ENCODE data around the gene KRT73. TPM values are rescaled to one million over a fixed set of nuclear protein-coding genes. Genes with fewer than 3 reads are reported as not detected.

Gene KRT73
- total RNA-seq, 1 donor from 2014 or later: not detected

- DNase-seq (ENCODE audit: low spot score): no peak
- Mint-ChIP-seq H3K4me3 (ENCODE audit: unreplicated experiment) (no peak overlapping the region), H3K27ac (ENCODE audit: unreplicated experiment) (no peak overlapping the region), H3K36me3 (ENCODE audit: low read depth) (peaks cover 2% of the 10 kb centered on the region), H3K9me3 (ENCODE audit: low read depth) (no peaks in the 10 kb centered on the region), H3K4me1 (ENCODE audit: low read depth) (no peaks in the 10 kb centered on the region), H3K27me3 (ENCODE audit: low read depth) (peaks cover 72% of the 10 kb centered on the region)
- TF ChIP-seq CTCF (IDR thresholded peaks at IDR 0.05): no peak
Measured at GRCh38 chr12:52558781-52559445, 59.4 kb downstream of the KRT73 start.

Other genes starting within 250 kb of the KRT73 start
- gene KRT84, start 232.9 kb downstream of the KRT73 start, total RNA-seq: not detected in 3 replicates
- gene KRT82, start 212.2 kb downstream of the KRT73 start, total RNA-seq: not detected in 3 replicates
- not detected in 3 replicates for gene KRT75, start 184.2 kb downstream of the KRT73 start, total RNA-seq
- gene KRT6B, start 166.4 kb downstream of the KRT73 start, total RNA-seq: not detected in 3 replicates
- gene KRT6C, start 144.8 kb downstream of the KRT73 start, total RNA-seq: not detected in 3 replicates
- gene KRT6A, start 125.3 kb downstream of the KRT73 start, total RNA-seq: not detected in 3 replicates
- not detected in 3 replicates for gene KRT5, start 98.2 kb downstream of the KRT73 start, total RNA-seq
- not detected in 3 replicates for gene KRT71, start 65.4 kb downstream of the KRT73 start, total RNA-seq
- gene KRT74, start 44.7 kb downstream of the KRT73 start, total RNA-seq: not detected in 3 replicates
- not detected in 3 replicates for gene KRT72, start 17.1 kb downstream of the KRT73 start, total RNA-seq
- not detected in 3 replicates for gene KRT2, start 33.7 kb upstream of the KRT73 start, total RNA-seq
- gene KRT1, start 61.8 kb upstream of the KRT73 start, total RNA-seq: not detected in 3 replicates
- gene KRT77, start 85.0 kb upstream of the KRT73 start, total RNA-seq: not detected in 3 replicates
- not detected in 3 replicates for gene KRT76, start 158.8 kb upstream of the KRT73 start, total RNA-seq
- gene KRT3, start 177.6 kb upstream of the KRT73 start, total RNA-seq: not detected in 3 replicates
- 0.41 to 0.90 TPM in 2 of 3 replicates, not detected in the other for gene KRT4, start 195.6 kb upstream of the KRT73 start, total RNA-seq
- 0.10 to 0.31 TPM (median 0.19 TPM) in 3 replicates for gene KRT79, start 215.8 kb upstream of the KRT73 start, total RNA-seq
- gene KRT78, start 230.4 kb upstream of the KRT73 start, total RNA-seq: not detected in 3 replicates